Activated naive CD4-positive, alpha-beta T cell treated with anti-CD3 and anti-CD28 coated beads, Interleukin-2, amount 50 U/mL, for 24 hours (primary cell): ENCODE data around the gene CEP76.
"Not testable (repeated sequence)": the region's sequence is repeated elsewhere in the genome, so short reads cannot be mapped to it uniquely, and the experiment has no call there.

ENCODE experiments used
- H3K27ac Mint-ChIP-seq: one replicate; pipeline ENCODE4 v1.8.0; 2021; ENCODE audit warnings: mild to moderate bottlenecking, mixed read lengths
- H3K27me3 Mint-ChIP-seq: one replicate; pipeline ENCODE4 v1.8.0; 2021; ENCODE audit warnings: mixed read lengths
- H3K36me3 Mint-ChIP-seq: one replicate; pipeline ENCODE4 v1.8.0; 2021; ENCODE audit warnings: mixed read lengths
- H3K4me1 Mint-ChIP-seq: one replicate; pipeline ENCODE4 v1.8.0; 2021; ENCODE audit warnings: mixed read lengths
- H3K4me3 Mint-ChIP-seq: one replicate; pipeline ENCODE4 v1.8.0; 2021; ENCODE audit warnings: mild to moderate bottlenecking, mixed read lengths
- H3K9me3 Mint-ChIP-seq: one replicate; pipeline ENCODE4 v1.8.0; 2021; ENCODE audit warnings: mixed read lengths

Gene CEP76

DNA sequence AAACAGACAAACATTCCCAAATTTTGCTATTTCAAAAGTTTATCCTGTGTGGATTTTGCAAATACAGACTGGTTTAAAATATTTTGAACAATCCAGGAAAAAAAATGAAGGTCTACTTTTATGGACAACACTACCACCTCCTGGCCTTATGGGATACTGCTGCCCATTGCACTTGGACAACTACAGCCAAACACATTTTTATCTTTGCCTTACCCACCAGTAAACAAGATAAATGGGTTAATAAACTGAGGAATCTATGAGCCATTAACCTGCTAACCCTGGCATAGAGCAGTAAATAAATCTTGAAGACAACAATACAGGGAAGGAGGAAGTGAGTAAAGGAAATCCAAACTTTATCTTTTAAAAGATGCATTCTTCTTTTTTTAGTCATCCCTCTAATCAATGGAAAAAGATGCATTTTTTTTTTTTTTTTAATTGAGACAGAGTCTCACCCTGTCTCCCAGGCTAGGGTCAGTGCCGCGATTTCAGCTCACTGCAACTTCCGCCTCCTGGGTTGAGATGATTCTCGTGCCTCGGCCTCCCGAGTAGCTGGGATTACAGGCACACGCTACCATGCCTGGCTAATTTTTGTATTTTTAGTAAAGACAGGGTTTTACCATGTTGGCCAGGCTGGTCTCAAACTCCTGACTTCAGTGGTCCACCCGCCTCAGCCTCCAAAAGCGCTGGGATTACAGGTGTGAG is 42.5 kb downstream of the CEP76 start:
- H3K36me3 Mint-ChIP-seq: no peaks in the 10 kb centered on the region
- peaks cover 14% of the 10 kb centered on the region for H3K4me1 Mint-ChIP-seq
- H3K27ac Mint-ChIP-seq: peak overlapping the region; percentile 77
- H3K4me3 Mint-ChIP-seq: peak overlapping the region; percentile 51
- H3K27me3 Mint-ChIP-seq: peaks cover 3% of the 10 kb centered on the region
- H3K9me3 Mint-ChIP-seq: no peaks in the 10 kb centered on the region

DNA sequence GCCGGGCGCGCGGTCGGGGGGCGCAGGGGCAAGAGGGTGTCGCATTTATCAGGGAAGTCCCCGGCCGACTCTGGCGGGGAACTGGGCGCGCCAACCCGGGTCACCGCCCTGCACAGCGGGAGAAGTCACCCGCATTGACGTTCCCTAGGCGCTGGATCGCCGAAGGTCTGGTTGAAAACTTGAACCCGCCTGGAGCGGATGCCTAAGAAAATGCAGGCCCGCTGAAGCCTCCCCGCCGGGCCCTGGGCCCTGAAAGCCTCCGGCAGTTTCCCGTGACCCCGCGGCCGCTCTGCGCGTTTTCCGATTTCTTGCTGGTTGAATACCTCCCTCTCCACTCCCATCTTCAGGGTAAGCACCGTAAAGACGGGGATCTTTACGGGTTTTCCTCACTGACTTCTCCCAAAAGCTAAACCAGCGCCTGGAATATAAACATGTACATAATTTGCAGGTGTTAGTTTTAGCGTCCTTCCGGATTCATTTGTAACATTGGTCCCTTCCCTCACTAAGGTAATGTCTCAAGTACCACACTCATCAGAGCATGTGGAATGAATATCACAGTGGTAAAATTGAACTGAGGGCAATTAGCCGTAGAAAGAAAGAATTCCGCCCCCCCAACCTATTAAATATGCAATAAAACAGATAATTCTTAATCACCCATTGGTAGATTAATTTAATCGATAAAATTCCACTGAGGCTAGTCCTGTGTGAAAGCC is 43.9 kb downstream of the CEP76 start:
- H3K4me3 Mint-ChIP-seq: peak overlapping the region; percentile 87
- H3K27ac Mint-ChIP-seq: no peak overlapping the region
- H3K9me3 Mint-ChIP-seq: no peaks in the 10 kb centered on the region
- H3K27me3 Mint-ChIP-seq: peaks cover 4% of the 10 kb centered on the region
- H3K36me3 Mint-ChIP-seq: no peaks in the 10 kb centered on the region
- peaks cover 14% of the 10 kb centered on the region for H3K4me1 Mint-ChIP-seq

DNA sequence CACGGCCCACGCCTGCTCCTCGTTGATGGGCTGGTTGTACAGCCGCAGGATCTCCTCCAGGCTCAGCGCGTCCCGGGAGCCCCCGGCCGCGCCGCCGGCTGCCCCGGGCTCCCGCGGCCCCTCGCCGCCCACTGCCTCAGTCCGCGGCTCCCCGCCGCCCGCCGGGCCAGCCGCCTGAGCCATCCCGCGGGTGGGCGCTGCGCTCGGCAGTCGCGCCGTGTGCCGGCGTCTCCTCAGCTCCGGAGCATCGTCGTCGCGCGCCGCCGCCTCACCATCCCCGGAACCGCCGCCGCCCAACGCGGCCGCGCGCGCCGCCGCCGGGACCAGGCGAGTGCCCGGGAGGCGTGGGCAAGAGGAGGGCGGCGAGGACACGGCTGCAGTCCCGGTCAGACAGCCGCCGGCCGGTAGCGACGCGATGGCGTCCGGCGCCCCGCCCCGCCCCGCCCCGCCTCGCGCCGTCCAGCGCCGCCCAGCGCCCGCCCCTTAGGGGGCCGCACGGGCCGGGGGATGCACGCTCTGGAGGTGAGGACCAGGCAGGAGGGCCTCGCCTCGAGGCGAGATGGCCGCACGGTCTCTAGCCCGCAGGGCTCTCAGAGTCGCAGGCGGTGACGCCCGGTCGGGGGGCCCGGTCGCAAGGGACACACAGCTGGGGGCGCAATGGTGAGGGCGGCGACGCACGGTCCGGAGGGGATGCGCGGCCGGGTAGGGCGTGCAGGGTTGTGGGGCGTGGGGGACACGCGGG is 44.7 kb downstream of the CEP76 start, which contains the start of gene SPIRE1:
SPIRE1 (minus strand) TSS at position 424 of the 742 bp plus-strand sequence; CDS start at position 183, 241 bp downstream.
- Mint-ChIP-seq H3K4me3 (peak within 1 kb of the TSS; percentile 87), H3K27me3 (peaks cover 6% of the 10 kb centered on the region), H3K27ac (no peak within 1 kb of the TSS), H3K9me3 (no peaks in the 10 kb centered on the region), H3K4me1 (peaks cover 14% of the 10 kb centered on the region), H3K36me3 (no peaks in the 10 kb centered on the region)

DNA sequence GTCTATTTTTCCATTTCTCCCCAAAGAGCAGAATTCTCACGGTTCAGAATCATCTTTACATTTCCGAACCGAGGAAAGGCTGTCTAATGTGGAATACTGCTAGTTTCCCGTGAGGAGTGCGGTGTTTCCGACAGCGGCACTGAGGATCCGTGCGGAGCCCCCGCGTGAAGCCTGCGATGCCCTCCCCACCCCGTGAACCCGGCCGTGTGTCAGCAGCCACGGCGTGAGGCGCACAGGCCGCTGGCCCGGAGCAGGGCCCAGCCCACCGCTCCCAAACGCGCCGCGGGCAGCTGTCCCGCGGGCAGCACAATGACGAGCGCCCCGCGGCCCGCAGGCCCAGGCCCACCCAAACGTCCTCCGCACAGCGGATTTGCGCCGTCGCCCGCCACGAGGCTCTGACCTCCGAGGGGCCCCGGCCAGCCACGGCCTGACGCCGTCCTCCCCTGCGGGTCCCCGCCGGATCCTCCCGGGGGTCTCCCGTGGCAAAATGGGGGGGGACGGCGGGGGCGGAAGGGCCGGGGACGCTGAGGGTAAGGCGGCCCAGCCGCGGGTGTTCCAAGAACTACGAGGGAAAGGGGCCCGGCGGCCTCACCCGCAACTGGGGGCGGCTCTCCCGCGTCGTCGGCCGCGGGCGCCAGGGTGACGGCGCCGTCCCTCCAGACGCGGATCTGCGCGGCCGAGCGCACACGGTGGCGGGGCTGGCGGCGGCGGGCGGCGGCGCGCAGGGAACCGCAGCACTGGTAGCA is 45.4 kb downstream of the CEP76 start:
- Mint-ChIP-seq H3K9me3 (no peaks in the 10 kb centered on the region), H3K36me3 (no peaks in the 10 kb centered on the region), H3K4me3 (peak overlapping the region; percentile 77), H3K27me3 (peaks cover 10% of the 10 kb centered on the region), H3K4me1 (peaks cover 14% of the 10 kb centered on the region), H3K27ac (no peak overlapping the region)

DNA sequence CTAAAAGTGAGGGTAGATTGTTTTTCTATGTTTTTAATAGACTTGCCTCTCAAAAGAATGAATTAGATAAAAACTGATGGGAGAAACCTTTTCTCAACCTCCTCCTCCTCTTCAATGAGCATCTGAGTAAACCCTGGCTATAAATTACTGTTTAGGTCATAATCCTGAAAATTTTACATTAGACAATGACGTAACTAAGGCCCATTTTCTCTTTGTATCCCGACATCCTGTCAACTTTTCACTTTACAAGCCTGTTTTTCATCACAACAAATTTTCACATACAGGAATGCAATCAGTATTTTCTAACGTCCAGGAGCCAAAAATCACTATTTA is 46.0 kb downstream of the CEP76 start:
- H3K4me3 Mint-ChIP-seq: peak overlapping the region; percentile 77
- H3K27me3 Mint-ChIP-seq: peaks cover 15% of the 10 kb centered on the region
- H3K36me3 Mint-ChIP-seq: peaks cover 2% of the 10 kb centered on the region
- H3K27ac Mint-ChIP-seq: no peak overlapping the region
- peaks cover 14% of the 10 kb centered on the region for H3K4me1 Mint-ChIP-seq
- no peaks in the 10 kb centered on the region for H3K9me3 Mint-ChIP-seq

DNA sequence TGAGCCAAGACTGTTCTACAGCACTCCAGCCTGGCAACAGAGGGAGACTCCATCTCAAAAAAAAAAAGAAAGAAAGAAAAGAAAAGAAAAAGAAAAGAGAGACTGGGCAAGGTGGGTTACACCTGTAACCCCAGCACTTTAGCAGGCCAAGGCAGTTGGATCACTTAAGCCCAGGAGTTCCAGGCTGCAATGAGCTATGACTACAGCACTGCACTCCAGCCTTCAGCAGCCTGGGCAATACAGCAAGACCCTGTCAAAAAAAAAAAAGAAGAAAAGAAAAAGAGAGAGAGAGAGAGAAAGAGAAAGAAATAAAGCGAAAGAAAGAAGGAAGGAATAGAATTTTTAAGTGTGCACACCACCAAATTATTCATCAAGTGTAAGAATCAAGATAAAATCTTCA is 47.6 kb downstream of the CEP76 start:
- no peak overlapping the region for H3K27ac Mint-ChIP-seq
- peaks cover 3% of the 10 kb centered on the region for H3K36me3 Mint-ChIP-seq
- peaks cover 14% of the 10 kb centered on the region for H3K4me1 Mint-ChIP-seq
- peaks cover 18% of the 10 kb centered on the region for H3K27me3 Mint-ChIP-seq
- peak overlapping the region; percentile 73 for H3K4me3 Mint-ChIP-seq
- no peaks in the 10 kb centered on the region for H3K9me3 Mint-ChIP-seq

DNA sequence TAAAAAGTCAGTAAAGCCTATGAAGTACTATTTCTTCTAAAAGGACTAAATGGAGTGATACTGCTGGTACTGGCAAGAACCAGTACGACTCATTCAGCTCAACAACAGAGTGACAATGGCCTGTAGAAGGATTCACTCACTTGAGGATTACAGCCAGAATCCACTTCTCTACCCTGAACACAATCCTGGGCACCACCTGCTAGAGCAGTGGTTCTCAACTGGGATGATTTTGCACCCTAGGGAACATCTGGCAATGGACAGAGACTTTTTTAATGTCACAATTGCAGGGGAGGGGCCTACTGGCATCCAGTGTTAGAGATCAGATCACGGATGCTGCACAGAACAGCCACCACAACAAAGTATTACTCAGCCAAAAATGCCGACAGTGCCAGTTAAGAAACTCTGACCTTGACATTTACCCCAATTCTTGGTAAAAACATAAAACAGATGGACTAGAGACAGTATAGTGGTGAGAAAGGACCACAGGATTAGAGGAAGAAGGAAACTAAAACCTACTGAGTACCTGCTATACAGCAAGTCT is 49.6 kb downstream of the CEP76 start:
- H3K4me1 Mint-ChIP-seq: peaks cover 7% of the 10 kb centered on the region
- peaks cover 21% of the 10 kb centered on the region for H3K27me3 Mint-ChIP-seq
- H3K36me3 Mint-ChIP-seq: peaks cover 3% of the 10 kb centered on the region
- no peak overlapping the region for H3K4me3 Mint-ChIP-seq
- no peak overlapping the region for H3K27ac Mint-ChIP-seq
- H3K9me3 Mint-ChIP-seq: no peaks in the 10 kb centered on the region

DNA sequence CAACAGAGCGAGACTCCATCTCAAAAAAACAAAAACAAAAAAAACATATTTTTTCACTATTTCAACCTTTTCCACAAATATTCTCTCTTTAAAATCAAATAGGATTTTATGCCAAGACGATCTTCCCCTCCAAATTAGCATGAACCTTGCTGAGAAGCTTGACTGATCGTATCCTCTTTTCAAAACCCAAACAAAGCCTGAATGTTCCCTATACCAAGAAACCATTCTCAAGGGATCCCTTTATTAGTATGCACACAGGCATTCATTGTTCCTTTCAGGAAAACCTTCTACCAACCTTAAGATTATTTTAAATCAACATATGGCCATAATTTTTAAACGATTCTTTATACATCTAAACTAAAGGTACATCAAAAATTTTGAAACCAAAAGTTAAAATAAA is 50.9 kb downstream of the CEP76 start:
- Mint-ChIP-seq H3K27me3 (peaks cover 21% of the 10 kb centered on the region), H3K27ac (peak overlapping the region; percentile 57), H3K4me1 (peaks cover 5% of the 10 kb centered on the region), H3K9me3 (no peaks in the 10 kb centered on the region), H3K4me3 (no peak overlapping the region), H3K36me3 (peaks cover 3% of the 10 kb centered on the region)

DNA sequence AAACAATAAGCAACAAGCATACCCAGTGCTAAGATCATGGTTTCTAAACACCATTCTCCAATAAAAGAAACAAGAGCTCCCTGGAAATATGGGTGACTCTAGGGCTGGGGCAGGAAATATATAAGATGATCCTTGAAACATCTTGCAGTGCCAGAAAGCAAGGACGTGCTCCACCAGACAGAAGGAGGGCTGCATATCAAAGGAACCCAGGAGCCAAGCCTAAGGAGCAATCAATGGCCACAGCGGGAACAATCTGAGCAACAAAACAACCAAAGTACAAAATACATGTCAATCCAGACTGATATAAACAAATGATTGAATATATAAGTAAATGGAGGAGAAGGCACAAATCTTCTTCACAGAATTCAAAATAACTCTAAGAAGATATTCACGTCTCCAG is 54.8 kb downstream of the CEP76 start:
- H3K4me3 Mint-ChIP-seq: no peak overlapping the region
- no peaks in the 10 kb centered on the region for H3K9me3 Mint-ChIP-seq
- H3K27me3 Mint-ChIP-seq: peaks cover 18% of the 10 kb centered on the region
- no peak overlapping the region for H3K27ac Mint-ChIP-seq
- no peaks in the 10 kb centered on the region for H3K4me1 Mint-ChIP-seq
- peaks cover 3% of the 10 kb centered on the region for H3K36me3 Mint-ChIP-seq

DNA sequence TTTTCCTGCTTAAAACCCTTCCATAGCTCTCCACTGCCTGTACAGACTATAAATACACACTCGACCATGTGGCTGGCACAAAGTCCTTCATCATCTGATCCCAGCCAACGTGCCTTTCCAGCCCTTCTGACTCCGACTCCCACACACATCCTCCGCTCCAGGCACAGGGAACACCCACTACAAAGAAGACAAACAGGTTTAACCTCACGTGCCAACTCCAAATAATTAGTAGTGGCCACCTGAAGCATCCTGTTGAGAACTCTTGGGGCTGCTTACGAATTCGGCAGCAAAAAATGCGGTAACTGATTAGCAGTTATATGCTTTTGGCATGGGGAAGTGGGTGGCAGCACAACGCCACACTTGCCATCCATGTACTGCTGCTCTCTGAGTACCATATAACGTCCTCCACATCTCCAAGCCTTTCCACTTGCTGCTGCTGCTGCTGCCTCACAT is 56.7 kb downstream of the CEP76 start:
- Mint-ChIP-seq H3K36me3 (no peaks in the 10 kb centered on the region), H3K27me3 (peaks cover 9% of the 10 kb centered on the region), H3K9me3 (no peaks in the 10 kb centered on the region), H3K4me3 (no peak overlapping the region), H3K4me1 (no peaks in the 10 kb centered on the region), H3K27ac (no peak overlapping the region)

DNA sequence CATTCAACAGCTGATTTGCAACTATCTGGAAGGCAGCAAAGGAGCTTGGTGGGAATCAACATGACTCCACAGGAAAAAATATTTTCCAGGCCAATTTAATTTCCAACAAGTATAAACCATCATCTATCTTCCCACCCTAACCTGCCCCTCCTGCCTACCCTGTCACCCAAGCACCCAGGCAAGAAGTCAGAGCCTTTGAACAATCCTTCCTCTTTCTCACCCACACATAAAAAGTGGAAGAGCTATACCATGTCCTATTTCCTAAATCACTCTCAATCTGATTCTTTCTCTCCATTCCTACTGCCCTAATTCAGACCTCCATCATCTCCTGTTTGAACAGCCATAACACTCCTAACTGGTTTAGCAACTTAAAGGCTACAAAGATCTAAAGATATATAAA is 57.3 kb downstream of the CEP76 start:
- H3K4me3 Mint-ChIP-seq: no peak overlapping the region
- no peaks in the 10 kb centered on the region for H3K9me3 Mint-ChIP-seq

DNA sequence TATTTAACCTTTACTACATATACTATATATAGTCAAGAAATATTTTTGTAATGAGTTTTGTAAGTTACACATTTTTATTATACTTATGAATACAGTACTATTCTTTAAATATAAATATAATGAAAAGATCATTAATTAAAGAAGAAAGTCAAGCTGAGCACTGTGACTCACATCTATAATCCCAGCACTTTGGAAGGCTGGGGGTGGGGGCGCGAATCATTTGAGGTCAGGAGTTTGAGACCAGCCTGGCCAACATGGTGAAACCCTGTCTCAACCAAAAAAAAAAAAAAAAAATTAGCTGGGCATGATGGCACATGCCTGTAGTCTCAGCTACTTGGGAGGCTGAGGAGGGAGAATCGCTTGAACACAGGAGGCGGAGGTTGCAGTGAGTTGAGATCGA is 58.8 kb downstream of the CEP76 start:
- not testable (repeated sequence) for H3K4me3 Mint-ChIP-seq, H3K27ac Mint-ChIP-seq, H3K27me3 Mint-ChIP-seq, H3K36me3 Mint-ChIP-seq, H3K9me3 Mint-ChIP-seq, H3K4me1 Mint-ChIP-seq

More for the DNA sequence above, 57.3 kb downstream of the CEP76 start:
- no peaks in the 10 kb centered on the region for H3K36me3 Mint-ChIP-seq
- H3K4me1 Mint-ChIP-seq: no peaks in the 10 kb centered on the region
- H3K27me3 Mint-ChIP-seq: peaks cover 9% of the 10 kb centered on the region
- H3K27ac Mint-ChIP-seq: no peak overlapping the region

DNA sequence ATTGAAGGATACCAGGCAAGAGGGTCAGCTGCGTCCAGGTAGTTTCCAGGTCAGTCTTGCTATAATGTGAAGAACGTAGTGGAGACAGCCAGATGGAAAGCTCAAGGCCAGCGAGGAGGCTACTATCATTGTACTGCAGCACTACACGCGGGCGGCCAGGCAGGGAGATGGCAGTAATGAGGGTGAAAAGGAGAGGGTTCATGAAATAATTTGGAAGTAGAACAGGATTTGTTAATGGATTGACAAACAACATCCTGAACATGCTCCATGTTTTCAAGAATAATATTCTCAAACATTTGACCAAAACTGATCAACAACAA is 61.7 kb downstream of the CEP76 start:
- Mint-ChIP-seq H3K9me3 (no peaks in the 10 kb centered on the region), H3K27me3 (peaks cover 6% of the 10 kb centered on the region), H3K27ac (no peak overlapping the region), H3K36me3 (no peaks in the 10 kb centered on the region), H3K4me3 (no peak overlapping the region), H3K4me1 (no peaks in the 10 kb centered on the region)

DNA sequence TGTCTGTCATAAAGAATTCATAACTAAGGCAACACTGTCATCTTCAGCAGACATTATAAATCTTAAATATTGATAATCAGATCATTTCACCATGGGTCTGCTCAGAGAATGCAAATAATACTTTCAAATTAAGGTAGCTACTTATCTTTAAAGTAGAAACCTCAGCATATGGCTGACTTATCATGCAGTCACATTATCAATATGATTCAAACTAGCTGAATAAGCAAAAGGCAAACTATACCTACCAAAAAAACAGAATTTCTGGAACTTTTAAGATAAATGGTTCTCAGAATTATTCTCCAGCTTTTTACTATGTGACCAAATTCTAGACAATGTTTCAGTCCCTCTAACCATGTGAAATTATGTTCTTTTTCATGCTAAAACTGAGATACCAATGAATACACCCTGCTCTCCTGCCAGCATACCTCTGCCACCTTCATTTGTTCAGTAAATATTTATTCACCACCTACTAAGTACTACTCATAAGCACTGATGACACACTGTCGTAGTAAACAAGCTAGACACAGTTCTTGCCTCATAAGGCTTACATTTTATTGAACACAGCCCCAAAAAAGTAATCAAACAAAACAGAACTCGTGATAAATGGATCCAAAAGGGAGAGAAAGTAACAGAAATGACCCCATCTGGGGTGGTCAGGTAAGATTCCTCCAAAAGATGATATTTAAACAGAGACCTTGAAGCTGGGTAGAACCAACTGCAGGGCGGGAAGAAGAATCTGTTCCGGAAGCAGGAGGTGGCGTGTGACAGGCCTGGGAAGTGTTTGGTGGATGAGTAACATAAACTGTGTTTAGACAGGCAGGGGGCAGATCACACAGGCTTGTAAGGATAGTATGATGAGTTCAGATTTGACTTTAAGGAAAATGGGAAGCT is 62.3 kb downstream of the CEP76 start:
- Mint-ChIP-seq H3K36me3 (no peaks in the 10 kb centered on the region), H3K9me3 (no peaks in the 10 kb centered on the region), H3K27me3 (peaks cover 4% of the 10 kb centered on the region), H3K4me3 (no peak overlapping the region), H3K27ac (no peak overlapping the region), H3K4me1 (no peaks in the 10 kb centered on the region)
